K562 (cell line): ENCODE data around the gene TOMM22. TPM values are rescaled to one million over a fixed set of nuclear protein-coding genes. Genes with fewer than 3 reads are reported as not detected.
A peak's percentile ranks its signal among the peaks of the same experiment; 100 is the strongest.

Source experiments
- CHD4 ChIP-seq: fragments of 200-600 bp; sonication (generic); IDR thresholded peaks from 3 replicates; pipeline ENCODE4 v1.6.1; 2012; ENCODE audit warnings: low read depth, mild to moderate bottlenecking, mixed read lengths, low read length, inconsistent platforms; ENCODE audit not compliant: insufficient read depth, insufficient replicate concordance, poor library complexity, severe bottlenecking
- CREM ChIP-seq: IDR thresholded peaks from 2 replicates; pipeline ENCODE4 v1.6.1; 2014; ENCODE audit warnings: antibody characterized with exemption, low read depth
- ESRRB ChIP-seq: fragments of 250-450 bp; sonication (Bioruptor Pico); IDR thresholded peaks from 2 replicates; pipeline ENCODE4 v1.5.0; 2020; ENCODE audit warnings: mild to moderate bottlenecking, moderate library complexity, borderline replicate concordance
- FOXP1 ChIP-seq: sonication (generic); formaldehyde crosslinking; IDR thresholded peaks from 2 replicates; pipeline ENCODE4 v1.8.0; 2022; ENCODE audit warnings: mild to moderate bottlenecking, missing genetic modification reagents
- HNRNPK ChIP-seq: fragments of 200-400 bp; formaldehyde crosslinking; IDR thresholded peaks from one replicate; pipeline ENCODE4 v1.6.1; 2018; ENCODE audit warnings: mild to moderate bottlenecking, low read depth, low read length; ENCODE audit not compliant: poor library complexity, severe bottlenecking
- MCM5 ChIP-seq: fragments of 450-650 bp; IDR thresholded peaks from 2 replicates; pipeline ENCODE4 v1.6.1; 2016; ENCODE audit warnings: low read depth
- MEF2A ChIP-seq: IDR thresholded peaks from 2 replicates; pipeline ENCODE4 v1.6.1; 2011; ENCODE audit warnings: low read depth, mild to moderate bottlenecking, low read length, moderate library complexity; ENCODE audit not compliant: control insufficient read depth
- PHB2 ChIP-seq: fragments of 450-650 bp; IDR thresholded peaks from 2 replicates; pipeline ENCODE4 v1.6.1; 2017; ENCODE audit warnings: low read depth
- PTTG1 ChIP-seq: fragments of 450-650 bp; IDR thresholded peaks from 2 replicates; pipeline ENCODE4 v1.6.1; 2016; ENCODE audit warnings: low read depth, mild to moderate bottlenecking, missing genetic modification characterization, missing compliant biosample characterization
- SETDB1 ChIP-seq: IDR thresholded peaks from one replicate; pipeline ENCODE4 v1.6.1; 2012; ENCODE audit warnings: low read length, control low read depth, inconsistent platforms
- SMARCC2 ChIP-seq: fragments of 450-650 bp; IDR thresholded peaks from 2 replicates; pipeline ENCODE4 v1.6.1; 2017; ENCODE audit warnings: antibody characterized with exemption, moderate library complexity, mild to moderate bottlenecking, low read depth
- SP2 ChIP-seq: IDR thresholded peaks from 2 replicates; pipeline ENCODE4 v1.6.1; 2011; ENCODE audit warnings: mild to moderate bottlenecking, low read depth, low read length, moderate library complexity; ENCODE audit not compliant: poor library complexity, severe bottlenecking; ENCODE audit errors: extremely low read depth
- ZNF133 ChIP-seq: fragments of 250-450 bp; sonication (Bioruptor Pico); IDR thresholded peaks from 2 replicates; pipeline ENCODE4 v1.4.0; 2020; ENCODE audit warnings: mild to moderate bottlenecking
- polyA plus RNA-seq, 8 experiments: library from polyadenylated mRNA; depleted of rRNA in 4 of 8; stranded (reverse) in 5 of 8; unstranded in 3 of 8; fragments of >200 nt; fragmentation: Nextera tagmentation in 2 of 8; fragmentation: Illumina TruSeq in 1 of 8; extraction: Ambion mirVana in 2 of 8; extraction: Trizol in 1 of 8; gene quantifications; 2 replicates each; pipeline versions ENCODE4 v1.2.1 to v1.2.3, GENCODE V29; 2011 to 2014; ENCODE audit warnings: inconsistent platforms in 1 of 8, missing spikeins in 1 of 8
- total RNA-seq, 7 experiments: library from RNA; depleted of rRNA in 6 of 7; stranded (reverse); fragments of >200 nt in 6 of 7; fragmentation: Illumina TruSeq in 2 of 7; extraction: Trizol in 2 of 7; gene quantifications; 2 replicates each; pipeline versions ENCODE4 v1.2.1 to v1.2.3, GENCODE V29; 2011 to 2021; ENCODE audit warnings: low replicate concordance in 1 of 7
- TF ChIP-seq, protein P1 (sequence below): fragments of 250-450 bp; sonication (Bioruptor Pico); IDR thresholded peaks from 2 replicates; pipeline ENCODE4 v1.4.0; 2020; ENCODE audit warnings: borderline replicate concordance
- TF ChIP-seq, protein P2 (sequence below): fragments of 450-650 bp; IDR thresholded peaks from 2 replicates; pipeline ENCODE4 v1.6.1; 2017; ENCODE audit warnings: antibody characterized with exemption, mild to moderate bottlenecking
- TF ChIP-seq, protein P3 (sequence below): fragments of 200-400 bp; formaldehyde crosslinking; IDR thresholded peaks from 2 replicates; pipeline ENCODE4 v1.6.1; 2017; ENCODE audit warnings: mild to moderate bottlenecking, low read depth, low read length, moderate library complexity
- TF ChIP-seq, protein P4 (sequence below), 3 experiments: IDR thresholded peaks in 2 of 3; conservative IDR thresholded peaks in 1 of 3; 2 replicates each; pipeline ENCODE4 v1.5.1; 2011 to 2012; ENCODE audit warnings: low read length in 3 of 3, mild to moderate bottlenecking in 3 of 3, control low read depth in 2 of 3, improper control_type of control experiment in 1 of 3, inconsistent platforms in 1 of 3, low read depth in 1 of 3, mixed read lengths in 1 of 3, moderate library complexity in 1 of 3; ENCODE audit not compliant: insufficient read depth in 2 of 3

The TOMM22 gene
- total and polyA plus RNA-seq, 9 of the 15 experiments (the other 6 are each of a cell fraction or from before 2014, with no cell fraction given): 25.8 to 108 (median 73.8) TPM

DNA sequence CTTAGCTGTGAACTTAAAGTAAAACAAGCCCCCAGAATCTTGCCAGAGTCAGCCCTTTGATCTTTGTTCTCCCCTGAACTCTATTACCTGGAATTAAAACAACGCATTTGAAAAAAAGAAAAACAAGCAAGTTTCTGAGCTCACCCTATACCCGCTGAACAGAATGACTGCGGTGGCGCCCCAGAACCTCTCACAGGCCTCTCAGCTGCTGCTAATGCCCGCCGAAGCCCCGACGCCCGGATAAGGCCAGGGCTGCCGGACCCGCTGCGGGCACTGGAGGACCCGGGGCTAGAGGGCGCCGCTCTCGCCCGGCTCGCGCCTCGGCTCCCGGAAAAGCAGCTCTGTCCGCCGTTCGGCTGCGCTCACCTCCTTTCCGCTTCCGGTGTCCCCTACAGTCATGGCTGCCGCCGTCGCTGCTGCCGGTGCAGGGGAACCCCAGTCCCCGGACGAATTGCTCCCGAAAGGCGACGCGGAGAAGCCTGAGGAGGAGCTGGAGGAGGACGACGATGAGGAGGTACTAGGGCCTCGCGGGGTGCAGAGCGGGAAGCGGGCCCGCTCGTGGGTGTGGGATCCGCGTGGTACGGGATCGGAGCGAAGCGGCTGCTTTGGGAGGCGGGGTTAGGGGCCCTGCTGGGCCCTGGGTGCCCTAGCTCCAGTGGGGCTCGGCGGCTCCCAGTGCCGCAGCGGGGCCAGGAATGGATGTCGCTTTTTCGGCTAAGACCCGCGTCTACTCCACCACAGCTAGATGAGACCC lies at the start of gene TOMM22 (continued):
- TF ChIP-seq, protein P1, sequence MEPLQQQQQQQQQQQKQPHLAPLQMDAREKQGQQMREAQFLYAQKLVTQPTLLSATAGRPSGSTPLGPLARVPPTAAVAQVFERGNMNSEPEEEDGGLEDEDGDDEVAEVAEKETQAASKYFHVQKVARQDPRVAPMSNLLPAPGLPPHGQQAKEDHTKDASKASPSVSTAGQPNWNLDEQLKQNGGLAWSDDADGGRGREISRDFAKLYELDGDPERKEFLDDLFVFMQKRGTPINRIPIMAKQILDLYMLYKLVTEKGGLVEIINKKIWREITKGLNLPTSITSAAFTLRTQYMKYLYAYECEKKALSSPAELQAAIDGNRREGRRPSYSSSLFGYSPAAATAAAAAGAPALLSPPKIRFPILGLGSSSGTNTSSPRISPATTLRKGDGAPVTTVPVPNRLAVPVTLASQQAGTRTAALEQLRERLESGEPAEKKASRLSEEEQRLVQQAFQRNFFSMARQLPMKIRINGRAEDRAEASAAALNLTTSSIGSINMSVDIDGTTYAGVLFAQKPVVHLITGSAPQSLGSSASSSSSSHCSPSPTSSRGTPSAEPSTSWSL: no peak
- TF ChIP-seq SMARCC2: no peak
- peak; percentile 93 for TF ChIP-seq SP2
- TF ChIP-seq SETDB1: no peak
- TF ChIP-seq, protein P2, sequence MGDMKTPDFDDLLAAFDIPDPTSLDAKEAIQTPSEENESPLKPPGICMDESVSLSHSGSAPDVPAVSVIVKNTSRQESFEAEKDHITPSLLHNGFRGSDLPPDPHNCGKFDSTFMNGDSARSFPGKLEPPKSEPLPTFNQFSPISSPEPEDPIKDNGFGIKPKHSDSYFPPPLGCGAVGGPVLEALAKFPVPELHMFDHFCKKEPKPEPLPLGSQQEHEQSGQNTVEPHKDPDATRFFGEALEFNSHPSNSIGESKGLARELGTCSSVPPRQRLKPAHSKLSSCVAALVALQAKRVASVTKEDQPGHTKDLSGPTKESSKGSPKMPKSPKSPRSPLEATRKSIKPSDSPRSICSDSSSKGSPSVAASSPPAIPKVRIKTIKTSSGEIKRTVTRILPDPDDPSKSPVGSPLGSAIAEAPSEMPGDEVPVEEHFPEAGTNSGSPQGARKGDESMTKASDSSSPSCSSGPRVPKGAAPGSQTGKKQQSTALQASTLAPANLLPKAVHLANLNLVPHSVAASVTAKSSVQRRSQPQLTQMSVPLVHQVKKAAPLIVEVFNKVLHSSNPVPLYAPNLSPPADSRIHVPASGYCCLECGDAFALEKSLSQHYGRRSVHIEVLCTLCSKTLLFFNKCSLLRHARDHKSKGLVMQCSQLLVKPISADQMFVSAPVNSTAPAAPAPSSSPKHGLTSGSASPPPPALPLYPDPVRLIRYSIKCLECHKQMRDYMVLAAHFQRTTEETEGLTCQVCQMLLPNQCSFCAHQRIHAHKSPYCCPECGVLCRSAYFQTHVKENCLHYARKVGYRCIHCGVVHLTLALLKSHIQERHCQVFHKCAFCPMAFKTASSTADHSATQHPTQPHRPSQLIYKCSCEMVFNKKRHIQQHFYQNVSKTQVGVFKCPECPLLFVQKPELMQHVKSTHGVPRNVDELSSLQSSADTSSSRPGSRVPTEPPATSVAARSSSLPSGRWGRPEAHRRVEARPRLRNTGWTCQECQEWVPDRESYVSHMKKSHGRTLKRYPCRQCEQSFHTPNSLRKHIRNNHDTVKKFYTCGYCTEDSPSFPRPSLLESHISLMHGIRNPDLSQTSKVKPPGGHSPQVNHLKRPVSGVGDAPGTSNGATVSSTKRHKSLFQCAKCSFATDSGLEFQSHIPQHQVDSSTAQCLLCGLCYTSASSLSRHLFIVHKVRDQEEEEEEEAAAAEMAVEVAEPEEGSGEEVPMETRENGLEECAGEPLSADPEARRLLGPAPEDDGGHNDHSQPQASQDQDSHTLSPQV: peak; percentile 34; the same call in 1 of the 2 replicates
- peak; percentile 76 for TF ChIP-seq CREM
- TF ChIP-seq PHB2: no peak
- no peak for TF ChIP-seq HNRNPK
- no peak for TF ChIP-seq CHD4
- TF ChIP-seq FOXP1: peak; percentile 45; the same call in 1 of the 2 replicates
- no peak for TF ChIP-seq PTTG1 (tag)
- TF ChIP-seq, protein P3, sequence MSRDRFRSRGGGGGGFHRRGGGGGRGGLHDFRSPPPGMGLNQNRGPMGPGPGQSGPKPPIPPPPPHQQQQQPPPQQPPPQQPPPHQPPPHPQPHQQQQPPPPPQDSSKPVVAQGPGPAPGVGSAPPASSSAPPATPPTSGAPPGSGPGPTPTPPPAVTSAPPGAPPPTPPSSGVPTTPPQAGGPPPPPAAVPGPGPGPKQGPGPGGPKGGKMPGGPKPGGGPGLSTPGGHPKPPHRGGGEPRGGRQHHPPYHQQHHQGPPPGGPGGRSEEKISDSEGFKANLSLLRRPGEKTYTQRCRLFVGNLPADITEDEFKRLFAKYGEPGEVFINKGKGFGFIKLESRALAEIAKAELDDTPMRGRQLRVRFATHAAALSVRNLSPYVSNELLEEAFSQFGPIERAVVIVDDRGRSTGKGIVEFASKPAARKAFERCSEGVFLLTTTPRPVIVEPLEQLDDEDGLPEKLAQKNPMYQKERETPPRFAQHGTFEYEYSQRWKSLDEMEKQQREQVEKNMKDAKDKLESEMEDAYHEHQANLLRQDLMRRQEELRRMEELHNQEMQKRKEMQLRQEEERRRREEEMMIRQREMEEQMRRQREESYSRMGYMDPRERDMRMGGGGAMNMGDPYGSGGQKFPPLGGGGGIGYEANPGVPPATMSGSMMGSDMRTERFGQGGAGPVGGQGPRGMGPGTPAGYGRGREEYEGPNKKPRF: no peak
- TF ChIP-seq, protein P4, sequence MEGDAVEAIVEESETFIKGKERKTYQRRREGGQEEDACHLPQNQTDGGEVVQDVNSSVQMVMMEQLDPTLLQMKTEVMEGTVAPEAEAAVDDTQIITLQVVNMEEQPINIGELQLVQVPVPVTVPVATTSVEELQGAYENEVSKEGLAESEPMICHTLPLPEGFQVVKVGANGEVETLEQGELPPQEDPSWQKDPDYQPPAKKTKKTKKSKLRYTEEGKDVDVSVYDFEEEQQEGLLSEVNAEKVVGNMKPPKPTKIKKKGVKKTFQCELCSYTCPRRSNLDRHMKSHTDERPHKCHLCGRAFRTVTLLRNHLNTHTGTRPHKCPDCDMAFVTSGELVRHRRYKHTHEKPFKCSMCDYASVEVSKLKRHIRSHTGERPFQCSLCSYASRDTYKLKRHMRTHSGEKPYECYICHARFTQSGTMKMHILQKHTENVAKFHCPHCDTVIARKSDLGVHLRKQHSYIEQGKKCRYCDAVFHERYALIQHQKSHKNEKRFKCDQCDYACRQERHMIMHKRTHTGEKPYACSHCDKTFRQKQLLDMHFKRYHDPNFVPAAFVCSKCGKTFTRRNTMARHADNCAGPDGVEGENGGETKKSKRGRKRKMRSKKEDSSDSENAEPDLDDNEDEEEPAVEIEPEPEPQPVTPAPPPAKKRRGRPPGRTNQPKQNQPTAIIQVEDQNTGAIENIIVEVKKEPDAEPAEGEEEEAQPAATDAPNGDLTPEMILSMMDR (IDR thresholded peaks at IDR 0.05 in 2 of 3, conservative IDR thresholded peaks at IDR 0.05 in 1 of 3; ENCODE audit: insufficient read depth in 2 of 3, low read depth in 1 of 3, low read length in 3 of 3): peak; percentile 71 to 79 (median 76)
- TF ChIP-seq ESRRB (CRISPR knock-in tag): no peak
- TF ChIP-seq ZNF133: no peak
- TF ChIP-seq MCM5: no peak
- TF ChIP-seq MEF2A: no peak
